ENCODE data around the gene FCER1G. TPM values are rescaled to one million over a fixed set of nuclear protein-coding genes. Genes with fewer than 3 reads are reported as not detected.

Gene FCER1G
- total RNA-seq, 1 donor from 2014 or later = 64.8 TPM

- Histone ChIP-seq H3K4me3 (no peak overlapping the region), H3K36me3 (no peaks in the 10 kb centered on the region), H3K27me3 (no peaks in the 10 kb centered on the region), H3K27ac (no peak overlapping the region), H3K4me1 (peaks cover 22% of the 10 kb centered on the region), H3K9me3 (peaks cover 4% of the 10 kb centered on the region)
- DNase-seq (ENCODE audit: extremely low spot score in 2 of 2) = no peak
- intact Hi-C loops (cut with DNase I) = no loop called here
- TF ChIP-seq CTCF (IDR thresholded peaks at IDR 0.05) = no peak
- no peak for TF ChIP-seq POLR2A (IDR thresholded peaks at IDR 0.05)
- TF ChIP-seq POLR2AphosphoS5 (IDR thresholded peaks at IDR 0.05; ENCODE audit: insufficient read depth in 1 of 2, low read depth in 1 of 2) = no peak
Observed at GRCh38 chr1:161261261-161262235, 46.5 kb downstream of the FCER1G start.

GRCh38 chr1:161265305-161265704 lies 50.2 kb downstream of the FCER1G start:
- H3K4me3 ChIP-seq = no peak overlapping the region
- peaks cover 9% of the 10 kb centered on the region for H3K4me1 ChIP-seq
- DNase-seq (ENCODE audit: extremely low spot score in 2 of 2) = no peak
- no peaks in the 10 kb centered on the region for H3K9me3 ChIP-seq
- intact Hi-C loops (cut with DNase I) = no loop called here
- no peaks in the 10 kb centered on the region for H3K36me3 ChIP-seq
- no peaks in the 10 kb centered on the region for H3K27me3 ChIP-seq
- no peak overlapping the region for H3K27ac ChIP-seq
- TF ChIP-seq POLR2AphosphoS5 (IDR thresholded peaks at IDR 0.05; ENCODE audit: insufficient read depth in 1 of 2, low read depth in 1 of 2) = no peak
- TF ChIP-seq POLR2A (IDR thresholded peaks at IDR 0.05) = no peak
- TF ChIP-seq CTCF (IDR thresholded peaks at IDR 0.05) = no peak

- intact Hi-C loops (cut with DNase I) = no loop called here
- Histone ChIP-seq H3K27me3 (no peaks in the 10 kb centered on the region), H3K4me1 (peaks cover 2% of the 10 kb centered on the region), H3K4me3 (no peak overlapping the region), H3K9me3 (no peaks in the 10 kb centered on the region), H3K36me3 (no peaks in the 10 kb centered on the region), H3K27ac (no peak overlapping the region)
- DNase-seq (ENCODE audit: extremely low spot score in 2 of 2) = no peak
- TF ChIP-seq POLR2AphosphoS5 (IDR thresholded peaks at IDR 0.05; ENCODE audit: insufficient read depth in 1 of 2, low read depth in 1 of 2) (no peak), CTCF (IDR thresholded peaks at IDR 0.05) (no peak), POLR2A (IDR thresholded peaks at IDR 0.05) (no peak)
Observed at GRCh38 chr1:161266202-161266601, 51.1 kb downstream of the FCER1G start.

- Histone ChIP-seq H3K4me3 (no peak overlapping the region), H3K27me3 (no peaks in the 10 kb centered on the region), H3K4me1 (no peaks in the 10 kb centered on the region), H3K36me3 (no peaks in the 10 kb centered on the region), H3K27ac (no peak overlapping the region), H3K9me3 (no peaks in the 10 kb centered on the region)
- no peak for TF ChIP-seq POLR2AphosphoS5 (IDR thresholded peaks at IDR 0.05; ENCODE audit: insufficient read depth in 1 of 2, low read depth in 1 of 2)
- TF ChIP-seq CTCF (IDR thresholded peaks at IDR 0.05) = no peak
- DNase-seq (ENCODE audit: extremely low spot score in 2 of 2) = no peak
- intact Hi-C loops (cut with DNase I) = no loop called here
Observed at GRCh38 chr1:161266836-161267235, 51.7 kb downstream of the FCER1G start.

GRCh38 chr1:161267321-161267720 lies 52.2 kb downstream of the FCER1G start:
- Histone ChIP-seq H3K9me3 (no peaks in the 10 kb centered on the region), H3K27ac (no peak overlapping the region), H3K4me3 (no peak overlapping the region), H3K36me3 (no peaks in the 10 kb centered on the region), H3K4me1 (no peaks in the 10 kb centered on the region), H3K27me3 (no peaks in the 10 kb centered on the region)
- TF ChIP-seq POLR2AphosphoS5 (IDR thresholded peaks at IDR 0.05; ENCODE audit: insufficient read depth in 1 of 2, low read depth in 1 of 2) = no peak
- TF ChIP-seq CTCF (IDR thresholded peaks at IDR 0.05) = no peak
- no peak for TF ChIP-seq POLR2A (IDR thresholded peaks at IDR 0.05)
- intact Hi-C loops (cut with DNase I) = no loop called here
- no peak for DNase-seq (ENCODE audit: extremely low spot score in 2 of 2)
